Measurements from ENCODE around the gene PEAR1.

- TF ChIP-seq CTCF (IDR thresholded peaks at IDR 0.05), result no peak
- no peak for TF ChIP-seq POLR2A (IDR thresholded peaks at IDR 0.05)
- no peak for TF ChIP-seq EP300 (IDR thresholded peaks at IDR 0.05)
- no peak for TF ChIP-seq POLR2AphosphoS5 (IDR thresholded peaks at IDR 0.05)
These were observed 19.6 kb downstream of the PEAR1 start for GRCh38 chr1:156912861-156913808.
